HG02981 (cell line): ENCODE results near the gene SLC8A3.

Source experiments
- ATAC-seq: cut with Tn5 transposase; IDR thresholded peaks from one replicate; pipeline ENCODE4 v1.9.1; 2021; ENCODE audit warnings: mild to moderate bottlenecking, moderate library complexity; ENCODE audit not compliant: unreplicated experiment

SLC8A3 gene

GRCh38 chr14:70073924-70074566 lies 114.7 kb downstream of the SLC8A3 start:
- ATAC-seq: no peak

- ATAC-seq: no peak
Measured at GRCh38 chr14:70069186-70069585, 119.6 kb downstream of the SLC8A3 start.

- no peak for ATAC-seq
Measured at GRCh38 chr14:70067810-70068209, 120.9 kb downstream of the SLC8A3 start.

- ATAC-seq: no peak
Measured at GRCh38 chr14:70064136-70064865, 124.5 kb downstream of the SLC8A3 start.

GRCh38 chr14:70061108-70061507 lies 127.6 kb downstream of the SLC8A3 start:
- no peak for ATAC-seq

GRCh38 chr14:70059545-70059944 lies 129.2 kb downstream of the SLC8A3 start:
- ATAC-seq: no peak

GRCh38 chr14:70057519-70058136 lies 131.1 kb downstream of the SLC8A3 start:
- no peak for ATAC-seq

- ATAC-seq: no peak
Measured at GRCh38 chr14:70052990-70053389, 135.8 kb downstream of the SLC8A3 start.

- no peak for ATAC-seq
Measured at GRCh38 chr14:70050136-70050535, 138.6 kb downstream of the SLC8A3 start.

GRCh38 chr14:70049605-70050004 lies 139.1 kb downstream of the SLC8A3 start:
- no peak for ATAC-seq

GRCh38 chr14:70048313-70048654 lies 140.5 kb downstream of the SLC8A3 start:
- ATAC-seq: no peak

- no peak for ATAC-seq
Measured at GRCh38 chr14:70047598-70048312, 141.0 kb downstream of the SLC8A3 start.

GRCh38 chr14:70045844-70046535 lies 142.8 kb downstream of the SLC8A3 start:
- ATAC-seq: no peak

- no peak for ATAC-seq
Measured at GRCh38 chr14:70045310-70045709, 143.4 kb downstream of the SLC8A3 start.

GRCh38 chr14:70043001-70043400 lies 145.8 kb downstream of the SLC8A3 start:
- ATAC-seq: no peak

GRCh38 chr14:70036665-70037064 lies 152.1 kb downstream of the SLC8A3 start:
- ATAC-seq: no peak

- ATAC-seq: no peak
Measured at GRCh38 chr14:70034257-70034656, 154.5 kb downstream of the SLC8A3 start.

- ATAC-seq: no peak
Measured at GRCh38 chr14:70033561-70033960, 155.2 kb downstream of the SLC8A3 start.

- no peak for ATAC-seq
Measured at GRCh38 chr14:70033116-70033515, 155.6 kb downstream of the SLC8A3 start.

GRCh38 chr14:70032447-70032846 lies 156.3 kb downstream of the SLC8A3 start:
- ATAC-seq: no peak

GRCh38 chr14:70032016-70032415 lies 156.7 kb downstream of the SLC8A3 start:
- no peak for ATAC-seq
